H1 (cell line): ENCODE measurements around the gene C5orf52. TPM values are rescaled to one million over a fixed set of nuclear protein-coding genes. Genes with fewer than 3 reads are reported as not detected.

Experiments
- CTCF ChIA-PET: fragments of 300-600 bp; sonication (Branson Sonifier 250); formaldehyde crosslinking; loops from one replicate; lab custom pipeline; 2021; ENCODE audit not compliant: partially characterized antibody; lab: Charles Lee
- POLR2A ChIA-PET: fragments of 300-600 bp; sonication (Branson Sonifier 250); formaldehyde crosslinking; loops from one replicate; lab custom pipeline; 2021; ENCODE audit warnings: inconsistent platforms; ENCODE audit not compliant: partially characterized antibody; lab: Charles Lee
- DNase-seq, 2 experiments: peaks; one replicate each; pipeline versions ENCODE4 v3.0.0 to v3.0.0-alpha.2; 2010 to 2022; ENCODE audit warnings: low spot score in 2 of 2, low read depth in 1 of 2, mixed read lengths in 1 of 2
- FAIRE-seq: peaks from 2 replicates; lab custom pipeline; 2011; peaks lifted over from hg19 to GRCh38; lab: Jason Lieb, UNC
- H2AFZ ChIP-seq: 2 replicates; pipeline ENCODE4 v1.8.1; 2012; ENCODE audit warnings: low read length, inconsistent platforms
- H2AK5ac ChIP-seq: 2 replicates; pipeline ENCODE4 v1.6.1; 2013; ENCODE audit warnings: low read depth, low read length
- H2BK120ac ChIP-seq: replicated peaks from 2 replicates; pipeline ENCODE3; 2013; ENCODE audit warnings: low read depth, low read length, inconsistent platforms
- H2BK12ac ChIP-seq: 2 replicates; pipeline ENCODE4 v1.6.1; 2013; ENCODE audit warnings: low read depth, low read length
- H2BK15ac ChIP-seq: 2 replicates; pipeline ENCODE4 v1.6.1; 2013; ENCODE audit warnings: low read length
- H2BK20ac ChIP-seq: 2 replicates; pipeline ENCODE4 v1.6.1; 2013; ENCODE audit warnings: low read length
- H2BK5ac ChIP-seq: 2 replicates; pipeline ENCODE4 v1.6.1; 2013; ENCODE audit warnings: low read depth, low read length
- H3K14ac ChIP-seq: 2 replicates; pipeline ENCODE4 v1.6.1; 2013; ENCODE audit warnings: inconsistent platforms; ENCODE audit not compliant: insufficient read length
- H3K18ac ChIP-seq: 2 replicates; pipeline ENCODE4 v1.6.1; 2013; ENCODE audit warnings: low read length; ENCODE audit errors: extremely low read depth
- H3K23ac ChIP-seq: 2 replicates; pipeline ENCODE4 v1.6.1; 2013; ENCODE audit warnings: inconsistent platforms; ENCODE audit not compliant: insufficient read length
- H3K23me2 ChIP-seq: 2 replicates; pipeline ENCODE4 v1.6.1; 2013; ENCODE audit warnings: low read depth, low read length
- H3K27ac ChIP-seq: 2 replicates; pipeline ENCODE4 v1.6.1; 2011; ENCODE audit warnings: low read depth, low read length, inconsistent platforms
- H3K27me3 ChIP-seq, 4 experiments: replicated peaks in 1 of 4; 1 replicate in 1 of 4; 2 replicates in 3 of 4; pipeline versions ENCODE4 v1.6.1 to v1.8.1; 2011 to 2013; ENCODE audit warnings: low read length in 3 of 4, mild to moderate bottlenecking in 3 of 4, inconsistent platforms in 2 of 4, mixed read lengths in 2 of 4, moderate library complexity in 1 of 4; ENCODE audit not compliant: control insufficient read depth in 3 of 4, insufficient read depth in 3 of 4; ENCODE audit errors: extremely low read depth in 1 of 4
- H3K36me3 ChIP-seq, 4 experiments: 2 replicates each; pipeline versions ENCODE4 v1.6.1 to v1.8.1; 2011 to 2013; ENCODE audit warnings: mild to moderate bottlenecking in 4 of 4, low read length in 3 of 4, moderate library complexity in 2 of 4, control low read depth in 1 of 4, inconsistent platforms in 1 of 4; ENCODE audit not compliant: insufficient read depth in 4 of 4, control insufficient read depth in 2 of 4
- H3K4ac ChIP-seq: replicated peaks from 2 replicates; pipeline ENCODE3; 2013; ENCODE audit warnings: low read length, low read depth, mixed read lengths, inconsistent platforms; ENCODE audit not compliant: insufficient read length
- H3K4me1 ChIP-seq, 4 experiments: replicated peaks in 1 of 4; 1 replicate in 1 of 4; 2 replicates in 3 of 4; pipeline versions ENCODE4 v1.6.1 to v1.8.1; 2011 to 2013; ENCODE audit warnings: low read length in 3 of 4, inconsistent platforms in 2 of 4, mixed read lengths in 1 of 4; ENCODE audit not compliant: insufficient read depth in 4 of 4, control insufficient read depth in 3 of 4
- H3K4me2 ChIP-seq, 2 experiments: 2 replicates each; pipeline versions ENCODE4 v1.6.1 to v1.8.1; 2011 to 2013; ENCODE audit warnings: low read depth in 2 of 2, low read length in 2 of 2, control low read depth in 1 of 2, inconsistent platforms in 1 of 2, mild to moderate bottlenecking in 1 of 2; ENCODE audit not compliant: insufficient read depth in 1 of 2
- H3K4me3 ChIP-seq, 4 experiments: fragments of 200-600, 300-600 bp in 1 of 4; sonication (generic), shearing (Covaris generic), sonication (Bioruptor Twin) in 1 of 4; 2 replicates each; pipeline versions ENCODE4 v1.5.1 to v1.8.1; 2011 to 2016; ENCODE audit warnings: low read length in 4 of 4, low read depth in 3 of 4, control low read depth in 2 of 4, inconsistent platforms in 2 of 4, mild to moderate bottlenecking in 2 of 4, mixed read lengths in 1 of 4, moderate library complexity in 1 of 4; ENCODE audit not compliant: insufficient read depth in 2 of 4; ENCODE audit errors: extremely low read depth in 1 of 4
- H3K56ac ChIP-seq: replicated peaks from 2 replicates; pipeline ENCODE3; 2013; ENCODE audit warnings: low read depth, mild to moderate bottlenecking, mixed read lengths, low read length, inconsistent platforms; ENCODE audit not compliant: insufficient read length
- H3K79me1 ChIP-seq: 2 replicates; pipeline ENCODE4 v1.6.1; 2013; ENCODE audit warnings: low read depth, low read length, control low read depth
- H3K79me2 ChIP-seq, 2 experiments: 2 replicates each; pipeline versions ENCODE4 v1.6.1 to v1.8.1; 2012 to 2013; ENCODE audit warnings: low read length in 2 of 2, mild to moderate bottlenecking in 2 of 2, inconsistent platforms in 1 of 2; ENCODE audit not compliant: insufficient read depth in 2 of 2, control insufficient read depth in 1 of 2
- H3K9ac ChIP-seq, 4 experiments: replicated peaks in 1 of 4; 1 replicate in 1 of 4; 2 replicates in 3 of 4; pipeline versions ENCODE4 v1.6.1 to v1.8.1; 2011 to 2013; ENCODE audit warnings: low read depth in 3 of 4, low read length in 3 of 4, control low read depth in 2 of 4, mild to moderate bottlenecking in 2 of 4, moderate library complexity in 2 of 4, inconsistent platforms in 1 of 4; ENCODE audit errors: extremely low read depth in 1 of 4
- H3K9me3 ChIP-seq, 2 experiments: 2 replicates each; pipeline versions ENCODE4 v1.6.1 to v1.8.1; 2012 to 2013; ENCODE audit warnings: mild to moderate bottlenecking in 2 of 2, moderate library complexity in 2 of 2, control low read depth in 1 of 2, inconsistent platforms in 1 of 2, low read depth in 1 of 2, low read length in 1 of 2, mixed read lengths in 1 of 2; ENCODE audit not compliant: insufficient read depth in 2 of 2
- H4K20me1 ChIP-seq, 2 experiments: replicated peaks in 1 of 2; 2 replicates each; pipeline versions ENCODE3 to v1.8.1; 2011 to 2013; ENCODE audit warnings: inconsistent platforms in 2 of 2, low read length in 2 of 2, mild to moderate bottlenecking in 1 of 2; ENCODE audit not compliant: insufficient read depth in 2 of 2, control insufficient read depth in 1 of 2
- H4K5ac ChIP-seq: 2 replicates; pipeline ENCODE4 v1.6.1; 2013; ENCODE audit warnings: low read length, low read depth, mixed read lengths, inconsistent platforms; ENCODE audit not compliant: insufficient read length
- H4K8ac ChIP-seq: 2 replicates; pipeline ENCODE4 v1.8.0; 2013; ENCODE audit warnings: mild to moderate bottlenecking, moderate library complexity, low read length, inconsistent platforms; ENCODE audit not compliant: insufficient read depth; ENCODE audit errors: extremely low read depth
- H4K91ac ChIP-seq: replicated peaks from 2 replicates; pipeline ENCODE3; 2013; ENCODE audit warnings: low read length, mixed read lengths, inconsistent platforms; ENCODE audit not compliant: insufficient read length
- ATF2 ChIP-seq: IDR thresholded peaks from 2 replicates; pipeline ENCODE4 v1.6.1; 2012; ENCODE audit warnings: low read length, inconsistent platforms
- BRCA1 ChIP-seq: IDR thresholded peaks from 2 replicates; pipeline ENCODE4 v1.6.1; 2012; ENCODE audit warnings: low read depth, low read length, improper control_type of control experiment
- CBX8 ChIP-seq: fragments of 300-800, 300-1000 bp; sonication (generic); IDR thresholded peaks from 2 replicates; pipeline ENCODE4 v1.7.1; 2016; ENCODE audit warnings: low read depth, low read length, borderline replicate concordance
- CHD2 ChIP-seq: IDR thresholded peaks from 2 replicates; pipeline ENCODE4 v1.6.1; 2012; ENCODE audit warnings: low read length, improper control_type of control experiment
- CREB1 ChIP-seq: IDR thresholded peaks from 2 replicates; pipeline ENCODE4 v1.6.1; 2012; ENCODE audit warnings: inconsistent platforms
- EGR1 ChIP-seq: IDR thresholded peaks from 2 replicates; pipeline ENCODE4 v1.6.1; 2011; ENCODE audit warnings: low read depth, low read length, borderline replicate concordance
- FOSL1 ChIP-seq: IDR thresholded peaks from 2 replicates; pipeline ENCODE4 v1.6.1; 2011; ENCODE audit warnings: mild to moderate bottlenecking, low read depth, low read length, moderate library complexity; ENCODE audit not compliant: insufficient read depth
- NANOG ChIP-seq: IDR thresholded peaks from 2 replicates; pipeline ENCODE4 v1.6.1; 2011; ENCODE audit warnings: low read length, low read depth, mild to moderate bottlenecking, inconsistent platforms; ENCODE audit not compliant: insufficient read depth, poor library complexity, severe bottlenecking
- POU5F1 ChIP-seq: IDR thresholded peaks from 2 replicates; pipeline ENCODE4 v1.6.1; 2011; ENCODE audit warnings: low read depth, mild to moderate bottlenecking, low read length, moderate library complexity
- RBBP5 ChIP-seq: IDR thresholded peaks from 2 replicates; pipeline ENCODE4 v1.7.1; 2012; ENCODE audit warnings: low read depth, mild to moderate bottlenecking, inconsistent platforms, low read length, moderate library complexity, borderline replicate concordance
- TAF1 ChIP-seq: IDR thresholded peaks from 2 replicates; pipeline ENCODE4 v1.6.1; 2011; ENCODE audit warnings: mild to moderate bottlenecking, low read depth, low read length
- ZNF274 ChIP-seq: IDR thresholded peaks from 2 replicates; pipeline ENCODE4 v1.7.0; 2012; ENCODE audit warnings: low read length, borderline replicate concordance; ENCODE audit errors: extremely low read depth
- WGBS, 2 experiments: shearing (Covaris generic) in 1 of 2; methylation state at CpG; one replicate each; pipeline versions ENCODE4 v1.1.6 to v1.1.7; 2013 to 2015; ENCODE audit warnings: low lambda C conversion rate in 2 of 2, mixed read lengths in 2 of 2, inconsistent platforms in 1 of 2, low coverage in 1 of 2, missing lambda C conversion rate in 1 of 2; ENCODE audit not compliant: insufficient replicate concordance in 2 of 2, insufficient coverage in 1 of 2, insufficient read length in 1 of 2; ENCODE audit errors: extremely low coverage in 1 of 2, missing lambda C conversion rate in 1 of 2; 5-methylcytosine and 5-hydroxymethylcytosine counted together
- polyA plus RNA-seq, 7 experiments: library from polyadenylated mRNA; depleted of rRNA in 3 of 7; stranded (reverse) in 5 of 7; unstranded in 2 of 7; fragments of >200 nt in 5 of 7; fragments of 200-250 nt in 2 of 7; gene quantifications; 1 replicate in 5 of 7; 2 replicates in 1 of 7; 4 replicates in 1 of 7; pipeline versions ENCODE4 v1.2.1 to v1.2.3, GENCODE V29; 2011 to 2013; ENCODE audit warnings: missing spikeins in 2 of 7, mixed read lengths in 2 of 7
- total RNA-seq: library from RNA; stranded (reverse); fragmentation: NEBNext Ultra II Directional; extraction: Animal tissue kit (Norgen Biotek cat#: 25700); gene quantifications from 2 replicates; pipeline ENCODE4 v1.2.1, GENCODE V29; 2021

Gene C5orf52
- total and polyA plus RNA-seq, 2 of the 8 experiments (the other 6 are each of a cell fraction or from before 2014, with no cell fraction given), result not detected

GRCh38 chr5:157710882-157711281 is 39.5 kb downstream of the C5orf52 start:
- no peaks in the 10 kb centered on the region for H3K36me3 ChIP-seq
- no peak overlapping the region for H3K14ac ChIP-seq
- no peak overlapping the region for H4K5ac ChIP-seq
- no peak overlapping the region for H2BK5ac ChIP-seq
- H3K4ac ChIP-seq, result no peak overlapping the region
- H3K9me3 ChIP-seq, result no peaks in the 10 kb centered on the region
- no peaks in the 10 kb centered on the region for H3K79me1 ChIP-seq
- H3K23me2 ChIP-seq, result no peaks in the 10 kb centered on the region
- no peaks in the 10 kb centered on the region for H3K4me1 ChIP-seq
- no peak overlapping the region for H3K9ac ChIP-seq
- H3K27ac ChIP-seq, result no peak overlapping the region
- H2BK15ac ChIP-seq, result no peak overlapping the region
- ChIA-PET POLR2A (no interaction called here), CTCF (interaction anchor here (0.9 kb wide), 1 partner anchor 42 kb away, joined by 3 read pairs; no protein-coding TSS in a partner anchor)
- no peak overlapping the region for H3K4me2 ChIP-seq
- H2BK20ac ChIP-seq, result no peak overlapping the region
- DNase-seq (no peak), FAIRE-seq (no peak)
- H2AK5ac ChIP-seq, result no peak overlapping the region
- H3K56ac ChIP-seq, result no peak overlapping the region
- WGBS, 2 experiments, result 78% methylated on average over 2 of the region's 2 CpGs; no CpG with 5 or more reads in 1 of the 2 experiments
- no peak overlapping the region for H3K18ac ChIP-seq
- no peak overlapping the region for H4K91ac ChIP-seq
- H2BK12ac ChIP-seq, result no peak overlapping the region
- H3K79me2 ChIP-seq, result no peaks in the 10 kb centered on the region
- no peak overlapping the region for H4K8ac ChIP-seq
- no peaks in the 10 kb centered on the region for H4K20me1 ChIP-seq
- no peaks in the 10 kb centered on the region for H3K27me3 ChIP-seq
- H2BK120ac ChIP-seq, result no peak overlapping the region
- no peak overlapping the region for H3K4me3 ChIP-seq
- H2AFZ ChIP-seq, result no peak overlapping the region
- no peak overlapping the region for H3K23ac ChIP-seq
- no peak for TF ChIP-seq CHD2
- TF ChIP-seq POU5F1, result no peak
- no peak for TF ChIP-seq CREB1
- TF ChIP-seq BRCA1, result no peak
- no peak for TF ChIP-seq NANOG
- no peak for TF ChIP-seq EGR1
- no peak for TF ChIP-seq CBX8
- TF ChIP-seq TAF1, result no peak
- TF ChIP-seq ZNF274, result no peak
- TF ChIP-seq FOSL1, result no peak
- TF ChIP-seq RBBP5, result no peak
- TF ChIP-seq ATF2, result no peak
- TF ChIP-seq, all 59 proteins: peak for 0
